Stimulated activated CD4-positive, alpha-beta T cell treated with anti-CD3 and anti-CD28 coated beads, TNF-alpha, amount 100 ng/mL, for 24 hours (primary cell): ENCODE data around the gene CDC42EP3.

ENCODE experiments used
- DNase-seq, 3 experiments: peaks; one replicate each; pipeline ENCODE4 v3.0.0-alpha.2; 2020; ENCODE audit warnings: low read depth in 3 of 3

Gene CDC42EP3, protein sequence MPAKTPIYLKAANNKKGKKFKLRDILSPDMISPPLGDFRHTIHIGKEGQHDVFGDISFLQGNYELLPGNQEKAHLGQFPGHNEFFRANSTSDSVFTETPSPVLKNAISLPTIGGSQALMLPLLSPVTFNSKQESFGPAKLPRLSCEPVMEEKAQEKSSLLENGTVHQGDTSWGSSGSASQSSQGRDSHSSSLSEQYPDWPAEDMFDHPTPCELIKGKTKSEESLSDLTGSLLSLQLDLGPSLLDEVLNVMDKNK

DNA sequence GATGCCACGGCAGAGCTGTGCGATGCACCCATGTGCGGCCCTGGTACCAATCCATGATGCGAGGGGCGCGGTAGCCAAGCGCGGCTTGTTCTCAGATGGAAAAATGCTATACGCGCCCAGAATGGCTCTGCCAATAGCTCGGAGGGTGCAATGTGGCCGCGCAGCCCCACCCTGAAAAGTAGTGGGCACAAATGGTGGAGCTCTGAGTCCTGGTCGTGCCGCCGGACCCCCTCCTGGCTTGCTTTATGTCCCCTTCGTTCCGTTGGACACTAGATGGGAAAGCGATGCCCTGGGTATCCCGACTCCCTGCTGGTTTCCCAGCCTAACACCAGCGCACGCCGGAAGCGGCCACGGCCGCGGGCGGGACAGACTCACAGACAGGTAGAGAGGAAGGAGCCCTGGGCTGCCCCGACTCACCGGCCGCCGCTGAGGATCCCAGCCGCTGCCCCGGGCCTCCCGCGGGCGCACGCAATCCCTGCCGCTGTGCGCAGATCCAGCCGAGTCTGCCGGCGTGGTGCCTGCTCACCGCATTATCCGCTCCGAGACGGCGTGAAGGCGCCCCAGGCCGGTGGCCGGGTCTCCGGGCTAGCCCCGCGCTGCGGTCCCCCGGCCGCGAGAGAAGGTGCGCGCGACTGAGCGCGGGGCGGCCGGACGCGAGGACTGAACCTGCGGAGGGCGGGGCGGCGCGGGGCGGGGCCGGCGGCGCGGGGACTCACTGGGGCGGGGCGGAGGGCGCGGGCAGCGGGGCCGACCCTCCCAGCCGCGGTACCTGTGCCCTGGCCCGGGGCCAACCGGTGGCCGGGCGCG lies at the start of gene CDC42EP3:
Gene CDC42EP3, minus strand, starts transcription at position 634 of the 807 bp plus-strand sequence. CDS start 25,055 bp downstream, outside the sequence.
- peak in 2 of 3 experiments; percentile 41 to 72 for DNase-seq

DNA sequence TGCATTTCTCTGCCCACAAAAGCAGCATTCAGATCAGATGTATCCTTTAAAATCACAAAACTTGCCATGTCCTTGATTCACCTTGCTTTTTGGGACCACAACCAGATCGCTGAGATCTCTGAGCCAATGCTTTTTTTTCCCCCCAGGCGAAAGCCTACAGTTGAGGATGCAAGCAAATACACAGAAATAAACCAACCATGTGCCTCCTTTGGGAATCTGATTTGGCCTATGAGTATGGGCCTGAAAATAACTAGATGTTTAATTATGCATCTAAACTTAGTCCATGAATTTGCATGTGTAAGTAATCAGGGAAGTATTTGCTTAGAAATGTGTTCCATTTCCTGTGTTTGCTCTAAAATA lies 49.7 kb upstream of the CDC42EP3 start:
- no peak for DNase-seq

DNA sequence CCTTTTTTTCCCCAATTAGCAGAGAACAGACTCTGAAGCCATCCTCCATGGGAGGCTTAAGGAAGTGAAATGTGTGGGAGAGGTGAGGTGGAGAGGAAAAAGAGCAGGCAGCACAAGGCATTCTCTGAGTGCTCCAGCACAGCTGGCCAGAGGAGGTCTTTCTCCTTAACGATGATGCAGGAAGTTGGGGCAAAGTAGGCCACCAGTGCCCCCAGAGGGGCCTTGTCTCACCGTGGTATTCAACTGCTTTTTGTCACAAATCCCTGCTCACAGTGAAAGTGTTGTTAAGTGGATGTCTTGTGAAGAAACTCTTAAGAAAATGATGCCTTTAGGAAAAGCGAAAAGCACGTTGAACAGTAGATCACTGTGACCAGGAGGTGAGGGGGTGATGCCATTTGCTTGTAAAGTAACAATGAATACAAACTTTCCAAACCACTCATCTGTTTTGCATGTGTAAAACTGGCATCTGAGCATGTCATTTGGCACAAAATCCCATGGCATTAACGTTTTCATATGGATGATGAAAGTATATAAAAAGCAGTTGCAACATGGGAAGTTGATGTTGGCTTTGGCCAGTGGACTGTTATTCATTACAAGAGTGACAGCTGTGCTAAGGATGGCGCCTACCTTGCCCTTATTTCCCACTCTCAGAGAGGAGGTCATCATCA lies 49.2 kb upstream of the CDC42EP3 start:
- no peak for DNase-seq

DNA sequence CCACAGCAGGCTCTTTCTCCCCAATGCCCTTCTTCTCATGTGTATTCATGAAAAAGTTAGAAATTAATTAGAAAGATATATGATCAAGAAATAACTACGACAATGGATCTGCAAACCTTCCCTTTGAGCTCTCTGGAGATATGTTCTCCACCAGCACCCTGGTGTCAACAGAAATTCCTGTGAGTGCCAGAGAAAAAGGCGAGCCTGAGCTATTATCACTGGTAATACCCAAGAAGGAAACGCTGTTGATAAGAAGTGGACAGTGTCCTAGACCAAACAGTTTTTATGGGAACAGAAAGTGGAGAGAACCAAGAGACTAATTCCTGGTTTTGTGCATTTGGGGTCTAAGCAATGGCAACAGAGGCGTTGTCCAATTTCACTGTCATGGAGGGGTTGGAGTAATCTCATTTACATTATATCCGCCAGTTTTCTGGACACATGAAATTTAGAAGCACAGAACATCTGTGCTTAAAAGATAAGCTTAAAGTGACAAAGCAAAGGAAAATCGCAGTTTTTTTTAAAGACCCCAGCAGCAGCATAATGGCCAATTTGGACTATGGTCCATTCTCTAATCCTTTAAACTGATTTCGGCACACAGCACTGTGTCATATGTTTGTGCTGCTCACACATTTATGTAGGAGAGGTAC lies 47.2 kb upstream of the CDC42EP3 start:
- DNase-seq, result no peak

DNA sequence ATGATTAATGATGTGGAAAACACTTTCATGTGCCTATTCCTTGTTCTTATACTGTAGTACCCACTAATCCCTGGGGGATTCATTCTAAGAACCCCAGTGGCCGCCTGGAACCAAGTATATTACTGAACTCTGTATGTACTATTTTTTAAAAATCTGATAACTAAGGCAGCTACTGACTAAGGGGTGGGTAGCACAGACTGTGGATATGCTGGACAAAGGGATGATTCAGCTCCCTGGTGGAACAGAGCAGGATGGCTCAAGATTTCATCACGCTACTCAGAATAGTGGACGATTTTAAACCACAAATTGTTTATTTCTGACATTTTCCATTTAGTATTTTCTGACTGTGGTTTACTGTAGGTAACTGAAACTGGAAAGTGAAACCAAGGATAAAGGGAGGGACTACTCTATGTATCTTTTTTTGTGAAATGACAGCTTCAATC lies 41.8 kb upstream of the CDC42EP3 start:
- no peak for DNase-seq

DNA sequence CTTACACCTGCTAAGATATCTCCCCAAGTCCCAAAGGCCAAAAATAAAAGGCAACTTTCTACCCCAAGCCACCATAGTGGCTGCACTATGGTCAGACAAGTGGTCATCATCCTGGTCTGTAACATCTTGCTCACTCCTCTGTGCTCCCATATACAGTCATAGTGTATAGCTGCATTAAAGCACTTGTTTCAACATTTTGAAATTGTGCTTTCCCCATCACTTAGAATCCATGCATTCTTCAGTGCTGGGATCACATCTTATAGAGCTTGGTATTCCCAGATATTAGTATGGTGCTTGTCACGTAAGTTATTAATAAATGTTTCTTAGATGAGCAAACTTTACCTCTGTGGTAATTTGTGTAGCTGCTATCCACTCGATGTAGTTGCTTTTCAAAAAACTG lies 40.4 kb upstream of the CDC42EP3 start:
- no peak for DNase-seq

DNA sequence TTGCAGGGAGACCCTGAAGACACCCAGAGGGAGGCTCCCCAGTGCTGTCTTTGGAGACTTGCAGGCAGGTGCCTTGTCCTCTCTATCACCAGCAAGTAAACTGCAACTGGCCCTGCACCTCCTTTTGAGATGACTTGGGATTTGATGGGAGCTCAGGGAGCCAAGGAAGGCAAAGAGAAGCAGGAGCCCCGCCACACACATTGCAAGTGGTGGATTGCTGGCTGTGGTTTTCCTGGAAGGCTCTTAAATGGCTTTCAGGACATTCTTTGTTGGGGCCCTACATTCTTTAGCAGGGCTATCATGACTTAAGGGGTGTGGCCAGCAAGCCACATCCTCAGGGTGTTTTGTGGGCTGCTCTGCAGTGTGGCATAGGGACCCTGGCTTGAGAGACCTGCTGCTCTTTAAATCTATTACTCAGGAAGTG lies 39.9 kb upstream of the CDC42EP3 start:
- no peak for DNase-seq

DNA sequence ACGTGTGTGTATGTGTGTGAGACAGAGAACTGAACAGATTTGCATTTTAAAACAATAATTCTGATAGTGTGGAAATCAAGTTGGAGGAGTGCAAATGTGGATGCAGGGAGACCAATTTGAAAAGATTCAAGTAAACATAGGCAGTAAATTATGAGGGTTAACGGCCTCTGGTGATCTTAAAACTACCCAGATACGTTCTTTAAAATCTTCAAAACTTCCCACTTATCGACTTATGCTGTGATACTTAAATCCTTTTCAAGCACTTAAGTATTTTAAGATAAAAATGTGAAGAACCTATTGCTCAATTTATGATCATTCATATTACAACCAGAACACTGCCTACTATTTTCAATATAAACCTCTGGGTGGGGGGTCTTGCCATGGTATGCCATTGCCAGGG lies 37.7 kb upstream of the CDC42EP3 start:
- DNase-seq, result no peak

DNA sequence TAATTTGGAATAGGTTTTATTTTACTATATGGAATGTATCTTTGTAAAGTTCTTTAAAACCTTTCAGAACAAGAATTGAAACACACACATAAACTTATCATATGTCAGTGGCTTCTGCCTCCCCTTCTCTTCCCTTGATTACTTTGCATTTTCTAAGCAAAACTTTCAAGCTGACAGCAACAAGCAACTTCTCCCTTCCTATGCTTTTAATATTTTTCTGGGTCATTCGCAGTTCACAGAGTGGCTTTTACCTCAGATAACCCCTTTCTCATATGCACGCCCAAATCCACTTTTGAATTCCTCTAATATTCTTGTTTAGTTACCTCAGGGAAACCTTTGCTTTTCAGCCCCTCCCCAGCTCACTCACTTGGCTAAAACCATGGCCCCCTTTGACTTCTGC lies 36.7 kb upstream of the CDC42EP3 start:
- no peak for DNase-seq

DNA sequence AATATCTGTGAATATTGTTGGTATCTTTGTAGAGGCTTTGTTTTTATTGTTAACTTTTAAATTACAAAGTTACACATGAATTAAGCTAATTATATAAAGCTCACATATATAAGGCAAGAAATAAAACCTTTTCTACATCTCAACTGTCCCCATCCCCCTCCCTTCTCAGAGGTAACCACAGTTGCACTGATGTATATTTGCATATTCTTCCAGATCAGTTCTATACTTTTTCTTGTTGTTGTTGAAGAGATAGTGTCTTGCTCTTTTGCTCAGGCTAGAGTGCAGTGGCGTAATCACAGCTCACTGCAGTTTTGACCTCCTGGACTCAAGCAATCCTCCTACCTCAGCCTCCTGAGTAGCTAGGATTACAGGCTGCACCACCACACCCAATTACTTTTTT lies 36.0 kb upstream of the CDC42EP3 start:
- DNase-seq, result no peak

DNA sequence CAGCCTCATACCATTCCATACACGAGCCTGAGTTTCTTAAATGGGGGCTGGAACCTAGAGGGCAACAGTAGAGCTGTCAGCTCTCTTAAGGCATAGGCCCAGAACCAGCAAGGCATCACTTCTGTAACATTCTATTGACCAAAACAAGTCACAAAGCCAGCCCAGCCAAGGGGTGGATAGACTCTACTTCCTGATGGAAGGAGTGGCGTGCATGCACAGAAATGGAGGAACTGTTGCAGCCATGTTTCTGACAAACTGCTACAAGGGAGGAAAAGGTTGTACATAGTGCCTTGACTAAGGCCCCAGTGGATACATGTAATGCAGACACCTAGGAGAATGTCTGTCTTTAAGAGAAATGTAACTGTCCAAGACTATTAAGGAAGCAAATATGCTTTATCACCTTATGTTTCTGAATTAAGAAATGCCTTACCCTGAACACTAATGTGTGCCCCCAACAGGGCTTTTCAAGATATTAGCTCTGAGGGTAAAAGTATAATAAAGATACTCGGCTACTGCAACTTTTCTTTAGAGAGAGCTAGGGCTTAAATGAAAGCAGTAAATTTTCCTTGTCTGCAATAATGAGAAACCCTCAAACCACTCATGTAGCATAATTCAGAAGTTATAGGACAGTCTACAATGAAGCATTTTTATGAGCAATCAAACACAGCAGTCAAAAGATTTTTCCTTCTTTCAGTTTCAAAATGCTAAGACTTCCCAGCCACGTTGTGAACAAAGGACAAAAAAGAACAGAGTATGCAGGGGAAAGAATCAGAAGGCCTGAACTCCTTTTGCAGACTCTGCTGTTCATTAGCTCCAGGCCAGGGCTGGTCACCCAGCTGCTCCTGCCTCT lies 35.1 kb upstream of the CDC42EP3 start:
- no peak for DNase-seq

DNA sequence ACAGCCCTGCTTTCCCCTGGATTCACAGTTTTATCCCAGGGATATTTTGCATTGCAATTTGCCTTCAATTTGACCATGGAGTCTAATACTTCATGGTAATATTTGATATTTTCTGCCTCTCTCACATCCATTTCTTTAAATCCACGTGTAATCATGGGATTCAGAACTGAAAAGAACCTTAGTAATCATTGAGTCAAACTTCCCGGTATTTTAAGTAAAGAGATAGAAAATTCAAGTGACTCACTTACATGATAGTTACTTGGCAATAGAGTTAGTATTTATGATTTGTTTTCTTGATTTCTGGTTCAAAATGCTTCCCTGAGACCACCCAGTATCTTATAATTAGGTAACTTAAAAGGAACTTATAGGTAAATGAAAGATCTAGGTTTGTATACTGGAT lies 33.7 kb upstream of the CDC42EP3 start:
- no peak for DNase-seq

DNA sequence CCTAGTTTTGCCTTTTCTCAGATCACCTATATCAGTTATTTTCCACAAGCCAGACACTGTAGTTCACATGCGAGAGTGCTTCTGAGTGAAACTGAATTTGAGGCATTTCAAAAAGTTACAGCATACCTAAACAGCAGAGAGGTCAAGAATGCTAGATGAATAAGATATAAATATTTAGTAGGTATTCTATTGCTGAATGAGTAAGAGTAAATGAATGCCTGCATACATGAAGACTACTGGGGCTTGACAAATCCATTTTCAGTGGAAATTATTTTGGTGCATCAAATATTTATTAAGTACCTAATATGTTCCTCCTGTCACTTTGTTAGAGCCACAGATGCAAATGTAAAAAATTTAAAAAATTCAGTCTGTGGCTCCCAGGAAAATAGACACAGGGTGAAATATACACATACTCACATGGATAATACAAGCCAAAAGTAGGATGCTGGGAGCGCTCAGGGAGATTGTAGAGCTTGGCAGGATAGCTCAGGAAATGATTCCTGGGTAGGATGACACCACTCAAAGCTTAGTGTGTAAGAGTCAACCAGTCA lies 27.6 kb upstream of the CDC42EP3 start:
- no peak for DNase-seq

DNA sequence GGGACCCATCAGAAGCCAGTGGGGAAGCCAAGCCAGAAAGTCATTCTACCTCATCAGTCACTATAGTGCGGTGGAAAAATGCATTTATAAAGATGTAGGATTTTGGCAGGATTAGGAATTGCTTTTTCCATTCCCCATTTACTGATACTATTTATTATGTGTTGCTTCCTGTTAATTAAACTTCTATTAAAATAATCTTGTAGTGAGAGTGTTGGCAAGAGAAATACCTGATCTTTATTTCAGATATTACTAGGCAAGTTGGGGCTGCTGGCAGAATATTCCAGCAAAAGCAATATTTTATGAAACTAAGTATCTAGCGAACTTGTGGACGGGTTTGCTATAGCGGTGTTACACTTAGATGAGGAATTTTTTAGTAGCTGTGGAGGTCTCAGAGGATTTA lies 23.9 kb upstream of the CDC42EP3 start:
- no peak for DNase-seq

DNA sequence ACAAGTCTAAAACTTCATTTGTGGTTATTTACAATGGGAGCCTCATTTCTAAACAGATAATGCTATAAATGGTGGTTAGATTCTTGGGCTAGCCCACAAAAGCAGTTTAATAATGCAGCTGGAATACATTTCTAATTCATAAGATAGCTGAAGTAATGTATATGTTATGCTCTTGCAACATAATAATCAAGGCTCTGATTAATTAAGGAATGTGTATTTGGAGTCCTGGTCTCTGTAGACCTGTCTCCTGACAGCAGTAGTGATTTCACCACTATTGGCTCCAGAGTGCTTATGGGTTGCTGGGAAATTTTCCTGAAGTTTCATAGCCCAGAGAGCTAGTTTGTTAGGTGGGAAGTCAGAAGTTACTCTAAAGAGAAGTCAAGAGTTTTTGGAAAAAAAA lies 21.3 kb upstream of the CDC42EP3 start:
- DNase-seq, result no peak

DNA sequence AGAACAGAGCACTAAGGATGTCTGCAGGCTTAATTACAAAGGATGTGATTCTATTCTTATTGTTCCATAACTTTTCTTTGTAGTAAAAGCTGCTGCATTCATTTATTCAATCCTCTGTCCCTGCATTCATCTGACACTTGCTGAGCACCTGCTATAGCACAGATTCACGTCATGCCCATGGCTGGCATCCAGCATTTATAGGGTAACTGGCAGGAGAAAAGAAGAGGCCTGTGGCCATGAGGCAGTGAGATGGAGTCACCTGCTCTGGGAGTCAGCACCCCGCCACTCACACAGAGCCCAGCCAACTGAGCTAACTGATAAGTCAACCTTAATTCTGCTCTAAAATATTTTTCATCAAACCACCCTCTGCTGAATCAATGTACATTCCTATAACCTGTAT lies 18.3 kb upstream of the CDC42EP3 start:
- DNase-seq, result no peak

DNA sequence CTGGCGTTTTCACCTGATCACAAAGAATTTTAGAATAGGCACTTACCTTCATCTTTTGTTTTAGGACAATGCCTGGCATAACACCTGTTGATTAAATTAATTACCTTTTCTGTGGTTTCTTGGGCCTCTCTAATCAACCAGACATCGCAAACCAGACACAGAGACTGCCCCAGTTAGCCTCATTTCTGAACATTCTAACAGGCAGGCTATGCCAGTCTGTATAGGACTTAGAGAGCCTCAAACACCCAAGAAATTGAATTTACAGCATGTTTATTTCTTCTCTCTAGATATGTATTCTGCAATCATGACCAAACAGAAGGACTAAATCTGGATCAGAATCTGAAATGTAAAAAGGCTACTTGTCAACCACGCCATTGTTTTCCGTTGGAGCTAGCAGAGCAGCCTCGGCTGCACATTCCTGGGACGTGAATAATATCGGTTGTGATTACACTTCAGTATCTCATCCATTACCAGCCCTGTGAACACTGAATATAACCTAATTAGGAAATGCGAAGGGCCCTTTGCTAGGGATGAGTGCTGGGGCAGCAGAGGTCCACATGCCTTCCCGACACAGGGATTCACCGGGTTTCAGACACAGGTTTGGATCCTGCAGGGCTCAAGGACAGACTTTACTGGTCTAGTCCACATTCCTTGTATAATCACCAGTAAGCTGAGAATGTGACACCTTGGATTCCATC lies 17.5 kb upstream of the CDC42EP3 start:
- DNase-seq, result no peak

DNA sequence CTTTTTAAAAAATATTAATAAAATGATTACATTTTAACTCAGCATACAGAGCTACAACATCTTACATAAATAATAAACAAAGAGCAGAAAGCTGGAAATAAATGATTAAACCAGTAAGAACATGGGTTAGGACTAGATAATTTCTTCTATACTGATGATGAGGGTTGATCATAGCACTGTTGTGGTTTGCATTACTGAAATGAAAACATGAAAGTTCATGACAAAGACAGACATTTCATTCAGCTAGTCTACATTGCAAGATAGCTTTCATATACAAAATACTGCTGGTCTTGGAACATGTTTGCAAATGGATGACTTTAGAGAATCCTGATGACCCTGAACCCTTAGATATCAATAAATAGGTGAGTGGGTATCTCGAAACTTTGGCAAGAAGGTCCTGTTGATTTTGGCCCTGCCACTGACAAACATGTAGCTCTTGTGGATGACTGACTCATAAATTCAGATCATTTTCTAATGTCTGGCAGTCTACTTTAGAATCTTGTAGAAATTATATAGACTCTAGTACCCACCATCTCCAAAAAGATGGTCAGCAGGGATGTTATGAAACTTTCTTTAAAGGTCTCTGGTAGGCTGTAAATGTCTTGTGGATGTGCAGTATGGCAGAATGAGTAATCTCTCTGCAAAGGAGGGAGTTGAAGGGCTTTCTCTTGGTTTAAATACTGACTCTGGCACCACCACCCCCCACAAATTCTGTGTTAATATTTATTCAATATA lies 15.5 kb upstream of the CDC42EP3 start:
- DNase-seq, result no peak

DNA sequence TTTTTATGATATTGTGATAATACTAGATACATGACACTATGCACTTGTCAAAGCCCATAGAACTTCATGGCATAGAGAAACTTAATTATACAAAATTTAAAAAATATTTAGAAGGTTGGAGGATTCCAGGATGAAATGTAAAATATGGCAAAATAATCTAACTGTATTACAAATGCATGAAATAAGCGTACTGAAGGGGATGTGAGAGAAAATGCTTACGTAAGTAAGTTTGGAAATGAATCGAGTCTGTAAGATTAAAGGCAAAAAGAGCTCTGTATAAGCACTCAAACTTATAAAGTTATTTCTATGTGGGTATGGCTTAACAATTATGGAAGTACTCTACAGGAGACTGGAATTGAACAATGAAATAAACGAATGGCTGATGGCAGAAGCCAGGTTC lies 13.4 kb upstream of the CDC42EP3 start:
- DNase-seq, result no peak
